Lower lobe of right lung (tissue), 2 donors: ENCODE data around the gene GREB1L. TPM values are rescaled to one million over a fixed set of nuclear protein-coding genes. Genes with fewer than 3 reads are reported as not detected.

ENCODE experiments used
- ATAC-seq, 2 donors: fragments of 200-7000 bp; cut with Tn5 transposase; one replicate each; pipeline ENCODE4 v1.9.1; 2020 to 2022; ENCODE audit warnings: mild to moderate bottlenecking in 2 of 2, moderate library complexity in 2 of 2
- DNase-seq: peaks from one replicate; pipeline ENCODE4 v3.0.0-alpha.2; 2020
- H3K27ac ChIP-seq: fragments of 200-600 bp; one replicate; pipeline ENCODE4 v1.8.0; 2022
- H3K27me3 ChIP-seq: fragments of 200-600 bp; one replicate; pipeline ENCODE4 v1.8.0; 2022; ENCODE audit warnings: low read depth
- H3K36me3 ChIP-seq: fragments of 200-600 bp; one replicate; pipeline ENCODE4 v1.8.0; 2022; ENCODE audit warnings: mild to moderate bottlenecking
- H3K4me1 ChIP-seq: fragments of 200-600 bp; one replicate; pipeline ENCODE4 v1.8.0; 2022
- H3K4me3 ChIP-seq: fragments of 200-600 bp; one replicate; pipeline ENCODE4 v1.8.0; 2022; ENCODE audit warnings: mild to moderate bottlenecking
- H3K9me3 ChIP-seq: fragments of 200-600 bp; one replicate; pipeline ENCODE4 v1.8.0; 2022
- CTCF ChIP-seq: fragments of 200-600 bp; IDR thresholded peaks from one replicate; pipeline ENCODE4 v1.8.0; 2022; ENCODE audit warnings: antibody characterized with exemption, mild to moderate bottlenecking
- intact Hi-C: fragments of 100-400 bp; cut with DNase I; formaldehyde crosslinking; loops from one replicate; pipeline ENCODE4 v1.11.0; 2022
- total RNA-seq: library from RNA; stranded (reverse); fragmentation: NEBNext Ultra II Directional; extraction: Animal tissue kit (Norgen Biotek cat#: 25700); gene quantifications from one replicate; pipeline ENCODE4 v1.2.1, GENCODE V29; 2021
- donor health status: DM: no; HTN: yes; CAD: no; lungs with severe emphysema.

GREB1L gene
- total RNA-seq, 1 donor from 2014 or later, result 0.74 TPM

GRCh38 chr18:21386523-21387240 is 144.7 kb downstream of the GREB1L start:
- TF ChIP-seq CTCF, result no peak
- ATAC-seq, result no peak
- no peak overlapping the region for H3K27ac ChIP-seq

GRCh38 chr18:21387886-21388285 is 145.9 kb downstream of the GREB1L start:
- H3K36me3 ChIP-seq, result no peaks in the 10 kb centered on the region
- H3K27me3 ChIP-seq, result no peaks in the 10 kb centered on the region
- no peak overlapping the region for H3K27ac ChIP-seq
- ATAC-seq (no peak), DNase-seq (no peak)
- no peaks in the 10 kb centered on the region for H3K9me3 ChIP-seq
- no peaks in the 10 kb centered on the region for H3K4me1 ChIP-seq
- intact Hi-C loops, result no loop called here
- no peak for TF ChIP-seq CTCF
- no peak overlapping the region for H3K4me3 ChIP-seq

More at GRCh38 chr18:21386523-21387240, 144.7 kb downstream of the GREB1L start:
- H3K36me3 ChIP-seq, result no peaks in the 10 kb centered on the region
- DNase-seq, result no peak
- intact Hi-C loops, result no loop called here
- no peaks in the 10 kb centered on the region for H3K27me3 ChIP-seq
- H3K4me1 ChIP-seq, result no peaks in the 10 kb centered on the region
- no peaks in the 10 kb centered on the region for H3K9me3 ChIP-seq
- H3K4me3 ChIP-seq, result no peak overlapping the region

GRCh38 chr18:21389283-21389682 is 147.3 kb downstream of the GREB1L start:
- intact Hi-C loops, result no loop called here
- H3K4me3 ChIP-seq, result no peak overlapping the region
- no peaks in the 10 kb centered on the region for H3K9me3 ChIP-seq
- no peaks in the 10 kb centered on the region for H3K36me3 ChIP-seq
- H3K27ac ChIP-seq, result no peak overlapping the region
- ATAC-seq (no peak), DNase-seq (no peak)
- TF ChIP-seq CTCF, result no peak
- no peaks in the 10 kb centered on the region for H3K27me3 ChIP-seq
- H3K4me1 ChIP-seq, result no peaks in the 10 kb centered on the region

- intact Hi-C loops, result no loop called here
- H3K27me3 ChIP-seq, result no peaks in the 10 kb centered on the region
- no peak overlapping the region for H3K27ac ChIP-seq
- no peaks in the 10 kb centered on the region for H3K9me3 ChIP-seq
- H3K36me3 ChIP-seq, result no peaks in the 10 kb centered on the region
- no peak overlapping the region for H3K4me3 ChIP-seq
- DNase-seq (no peak), ATAC-seq (no peak)
- TF ChIP-seq CTCF, result no peak
- H3K4me1 ChIP-seq, result no peaks in the 10 kb centered on the region
Observed at GRCh38 chr18:21389903-21390302, 147.9 kb downstream of the GREB1L start.

GRCh38 chr18:21391074-21391673 is 149.1 kb downstream of the GREB1L start:
- H3K36me3 ChIP-seq, result no peaks in the 10 kb centered on the region
- no peak overlapping the region for H3K27ac ChIP-seq
- H3K4me1 ChIP-seq, result no peaks in the 10 kb centered on the region
- ATAC-seq (no peak), DNase-seq (no peak)
- H3K9me3 ChIP-seq, result no peaks in the 10 kb centered on the region
- no peak overlapping the region for H3K4me3 ChIP-seq
- TF ChIP-seq CTCF, result no peak
- intact Hi-C loops, result no loop called here
- H3K27me3 ChIP-seq, result no peaks in the 10 kb centered on the region
